Mammary epithelial cell (primary cell): Measurements from ENCODE around the gene MBNL2.

Experiments
- EZH2 ChIP-seq: IDR thresholded peaks from 2 replicates; pipeline ENCODE4 v1.6.1; 2012; ENCODE audit warnings: low read length, inconsistent platforms, borderline replicate concordance
- TF ChIP-seq, protein P1 (sequence below), 2 donors: IDR thresholded peaks in 1 of 2; conservative IDR thresholded peaks in 1 of 2; 2 replicates each; pipeline ENCODE4 v1.5.1; 2011 to 2012; ENCODE audit warnings: inconsistent platforms in 2 of 2, low read length in 2 of 2, mild to moderate bottlenecking in 2 of 2, control low read depth in 1 of 2, low read depth in 1 of 2; ENCODE audit not compliant: insufficient read depth in 1 of 2; ENCODE audit errors: extremely low read depth in 1 of 2

DNA sequence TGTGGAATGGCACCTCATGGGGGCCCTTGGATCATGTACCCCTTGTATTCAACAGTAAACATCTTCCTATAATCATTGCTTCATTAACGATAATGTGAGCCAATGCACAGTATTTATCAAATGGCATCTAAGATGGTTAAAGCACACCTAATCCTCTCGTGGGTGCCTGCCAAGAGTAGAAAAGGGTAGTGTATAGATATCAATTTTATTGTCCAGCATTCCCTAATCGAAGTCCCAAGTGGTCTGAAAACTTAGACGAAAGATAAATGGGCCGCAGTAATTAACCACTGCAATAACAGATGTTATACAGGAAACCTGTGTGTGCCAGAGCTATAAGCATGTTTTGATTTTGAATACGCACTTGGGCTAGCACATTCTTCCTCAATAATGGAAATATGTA lies 667 bp upstream of the MBNL2 start:
- TF ChIP-seq EZH2, result no peak
- TF ChIP-seq, protein P1, sequence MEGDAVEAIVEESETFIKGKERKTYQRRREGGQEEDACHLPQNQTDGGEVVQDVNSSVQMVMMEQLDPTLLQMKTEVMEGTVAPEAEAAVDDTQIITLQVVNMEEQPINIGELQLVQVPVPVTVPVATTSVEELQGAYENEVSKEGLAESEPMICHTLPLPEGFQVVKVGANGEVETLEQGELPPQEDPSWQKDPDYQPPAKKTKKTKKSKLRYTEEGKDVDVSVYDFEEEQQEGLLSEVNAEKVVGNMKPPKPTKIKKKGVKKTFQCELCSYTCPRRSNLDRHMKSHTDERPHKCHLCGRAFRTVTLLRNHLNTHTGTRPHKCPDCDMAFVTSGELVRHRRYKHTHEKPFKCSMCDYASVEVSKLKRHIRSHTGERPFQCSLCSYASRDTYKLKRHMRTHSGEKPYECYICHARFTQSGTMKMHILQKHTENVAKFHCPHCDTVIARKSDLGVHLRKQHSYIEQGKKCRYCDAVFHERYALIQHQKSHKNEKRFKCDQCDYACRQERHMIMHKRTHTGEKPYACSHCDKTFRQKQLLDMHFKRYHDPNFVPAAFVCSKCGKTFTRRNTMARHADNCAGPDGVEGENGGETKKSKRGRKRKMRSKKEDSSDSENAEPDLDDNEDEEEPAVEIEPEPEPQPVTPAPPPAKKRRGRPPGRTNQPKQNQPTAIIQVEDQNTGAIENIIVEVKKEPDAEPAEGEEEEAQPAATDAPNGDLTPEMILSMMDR (conservative IDR thresholded peaks at IDR 0.05 in 1 of 2, IDR thresholded peaks at IDR 0.05 in 1 of 2; ENCODE audit: extremely low read depth in 1 of 2, insufficient read depth in 1 of 2, low read depth in 1 of 2, low read length in 2 of 2), result no peak
